HepG2 (cell line): ENCODE measurements around the gene GNAI2. TPM values are rescaled to one million over a fixed set of nuclear protein-coding genes. Genes with fewer than 3 reads are reported as not detected.

Source experiments
- ATAD3A ChIP-seq: sonication (generic); formaldehyde crosslinking; IDR thresholded peaks from 2 replicates; pipeline ENCODE4 v1.4.0; 2020; ENCODE audit warnings: missing genetic modification reagents
- CENPT ChIP-seq: sonication (generic); formaldehyde crosslinking; IDR thresholded peaks from 2 replicates; pipeline ENCODE4 v1.8.0; 2022; ENCODE audit warnings: low read depth, mild to moderate bottlenecking, moderate library complexity, missing genetic modification reagents
- CHD4 ChIP-seq: fragments of 200-600 bp; sonication (generic); IDR thresholded peaks from 2 replicates; pipeline ENCODE4 v1.7.0; 2017; ENCODE audit warnings: mild to moderate bottlenecking, low read length, borderline replicate concordance
- CREM ChIP-seq, 2 experiments: sonication (generic) in 1 of 2; formaldehyde crosslinking in 1 of 2; IDR thresholded peaks; 2 replicates each; pipeline versions ENCODE4 v1.4.0 to v1.6.1; 2016 to 2020; ENCODE audit warnings: antibody characterized with exemption in 1 of 2, mild to moderate bottlenecking in 1 of 2, missing genetic modification reagents in 1 of 2
- GABPB1 ChIP-seq: IDR thresholded peaks from 2 replicates; pipeline ENCODE4 v1.6.1; 2016; ENCODE audit warnings: mild to moderate bottlenecking, missing genetic modification reagents, moderate library complexity, missing compliant biosample characterization
- HBP1 ChIP-seq: IDR thresholded peaks from 2 replicates; pipeline ENCODE4 v1.6.1; 2016; ENCODE audit warnings: low read depth, control low read depth
- HNRNPH1 ChIP-seq: fragments of 200-400 bp; formaldehyde crosslinking; optimal IDR thresholded peaks from 2 replicates; pipeline ENCODE3; 2017; ENCODE audit warnings: mild to moderate bottlenecking, low read depth, low read length
- MIER2 ChIP-seq: IDR thresholded peaks from 2 replicates; pipeline ENCODE4 v1.6.1; 2016; ENCODE audit warnings: missing biosample characterization, missing genetic modification reagents
- NCOA5 ChIP-seq: sonication (generic); formaldehyde crosslinking; IDR thresholded peaks from 2 replicates; pipeline ENCODE4 v1.4.0; 2020; ENCODE audit warnings: missing genetic modification reagents
- POLR2AphosphoS2 ChIP-seq: IDR thresholded peaks from 2 replicates; pipeline ENCODE4 v1.6.1; 2011; ENCODE audit warnings: low read depth, low read length, improper control_type of control experiment
- RBM39 ChIP-seq: fragments of 200-400 bp; formaldehyde crosslinking; IDR thresholded peaks from one replicate; pipeline ENCODE4 v1.6.1; 2018; ENCODE audit warnings: antibody characterized with exemption, mild to moderate bottlenecking, low read depth, low read length; ENCODE audit not compliant: poor library complexity, severe bottlenecking
- SCMH1 ChIP-seq: sonication (generic); formaldehyde crosslinking; IDR thresholded peaks from 2 replicates; pipeline ENCODE4 v1.9.0; 2021; ENCODE audit warnings: missing genetic modification reagents, mild to moderate bottlenecking, borderline replicate concordance
- ZFP36L1 ChIP-seq: sonication (generic); formaldehyde crosslinking; IDR thresholded peaks from 2 replicates; pipeline ENCODE4 v1.8.0; 2022; ENCODE audit warnings: mild to moderate bottlenecking, missing genetic modification reagents, moderate library complexity
- ZKSCAN5 ChIP-seq: sonication (generic); formaldehyde crosslinking; IDR thresholded peaks from 2 replicates; pipeline ENCODE4 v1.5.1; 2020; ENCODE audit warnings: mild to moderate bottlenecking, missing genetic modification reagents
- ZNF20 ChIP-seq: sonication (generic); formaldehyde crosslinking; IDR thresholded peaks from 2 replicates; pipeline ENCODE4 v1.4.0; 2020; ENCODE audit warnings: mild to moderate bottlenecking, moderate library complexity, missing genetic modification reagents
- ZNF530 ChIP-seq: sonication (generic); formaldehyde crosslinking; IDR thresholded peaks from 2 replicates; pipeline ENCODE4 v1.5.0; 2020; ENCODE audit warnings: low read depth, mild to moderate bottlenecking, missing genetic modification reagents
- ZNF660 ChIP-seq: sonication (generic); formaldehyde crosslinking; IDR thresholded peaks from 2 replicates; pipeline ENCODE4 v1.5.1; 2020; ENCODE audit warnings: mild to moderate bottlenecking, low read depth, missing genetic modification reagents, borderline replicate concordance
- ZNF672 ChIP-seq: sonication (generic); formaldehyde crosslinking; IDR thresholded peaks from 2 replicates; pipeline ENCODE4 v1.8.1; 2022; ENCODE audit warnings: missing genetic modification reagents
- ZSCAN20 ChIP-seq: sonication (generic); formaldehyde crosslinking; IDR thresholded peaks from 2 replicates; pipeline ENCODE4 v1.4.0; 2020; ENCODE audit warnings: missing genetic modification reagents, mild to moderate bottlenecking, borderline replicate concordance
- polyA plus RNA-seq, 8 experiments: library from polyadenylated mRNA; depleted of rRNA in 3 of 8; stranded (reverse) in 7 of 8; unstranded in 1 of 8; fragments of >200 nt; fragmentation: Illumina TruSeq in 4 of 8; extraction: Trizol in 4 of 8; gene quantifications; 2 replicates each; pipeline versions ENCODE4 v1.2.1 to v1.2.3, GENCODE V29; 2011 to 2016; ENCODE audit warnings: low read depth in 4 of 8, missing spikeins in 1 of 8, mixed read lengths in 1 of 8; ENCODE audit not compliant: insufficient read depth in 1 of 8
- total RNA-seq, 5 experiments: library from RNA; depleted of rRNA; stranded (reverse); fragments of >200 nt; fragmentation: Illumina TruSeq; extraction: Trizol; gene quantifications; 2 replicates each; pipeline ENCODE4 v1.2.3, GENCODE V29; 2016; ENCODE audit warnings: low read depth in 1 of 5
- TF ChIP-seq, protein P1 (sequence below): sonication (generic); formaldehyde crosslinking; IDR thresholded peaks from one replicate; pipeline ENCODE4 v1.5.1; 2020; ENCODE audit warnings: mild to moderate bottlenecking, missing genetic modification reagents; ENCODE audit errors: not compliant biosample characterization

The GNAI2 gene
- total and polyA plus RNA-seq, 2 of the 13 experiments (the other 11 are each of a cell fraction or from before 2014, with no cell fraction given) = 51.1 to 66.2 TPM

DNA sequence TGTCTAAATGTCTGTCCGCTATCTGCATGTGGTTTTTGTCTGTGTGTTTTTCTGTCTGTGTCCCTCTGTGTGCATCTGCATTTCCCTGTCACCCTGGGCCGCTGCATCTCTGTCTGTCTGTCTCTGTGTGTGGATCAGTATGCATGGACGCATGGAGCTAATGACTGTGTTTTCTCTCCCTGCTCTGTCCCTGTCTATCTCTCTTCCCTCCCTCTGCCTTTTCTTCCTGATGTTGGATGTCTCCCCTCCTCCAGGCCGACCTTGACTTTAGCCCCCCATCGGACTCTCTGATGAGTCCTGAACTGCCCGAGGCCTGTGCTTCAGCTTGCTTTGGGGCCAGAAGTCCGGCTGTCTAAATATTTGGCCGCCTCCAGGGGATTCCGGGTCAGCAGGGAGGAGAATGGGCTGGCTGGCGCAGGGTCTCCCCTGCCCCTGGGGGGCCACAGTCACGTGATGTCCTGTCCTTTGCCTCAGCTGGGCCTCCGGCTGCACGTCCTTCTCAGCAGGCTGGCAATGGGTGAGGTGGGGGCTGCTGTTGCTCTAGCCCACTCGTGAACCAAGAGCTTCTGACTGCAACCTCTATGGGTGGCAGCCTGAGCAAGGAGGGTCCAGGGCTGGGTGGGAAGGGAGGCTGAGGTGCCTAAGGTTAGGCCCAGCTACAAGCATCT lies 27.2 kb upstream of the GNAI2 start (continued):
- TF ChIP-seq CENPT (CRISPR knock-in tag) = no peak
- TF ChIP-seq SCMH1 (CRISPR knock-in tag) = no peak
- TF ChIP-seq, protein P1, sequence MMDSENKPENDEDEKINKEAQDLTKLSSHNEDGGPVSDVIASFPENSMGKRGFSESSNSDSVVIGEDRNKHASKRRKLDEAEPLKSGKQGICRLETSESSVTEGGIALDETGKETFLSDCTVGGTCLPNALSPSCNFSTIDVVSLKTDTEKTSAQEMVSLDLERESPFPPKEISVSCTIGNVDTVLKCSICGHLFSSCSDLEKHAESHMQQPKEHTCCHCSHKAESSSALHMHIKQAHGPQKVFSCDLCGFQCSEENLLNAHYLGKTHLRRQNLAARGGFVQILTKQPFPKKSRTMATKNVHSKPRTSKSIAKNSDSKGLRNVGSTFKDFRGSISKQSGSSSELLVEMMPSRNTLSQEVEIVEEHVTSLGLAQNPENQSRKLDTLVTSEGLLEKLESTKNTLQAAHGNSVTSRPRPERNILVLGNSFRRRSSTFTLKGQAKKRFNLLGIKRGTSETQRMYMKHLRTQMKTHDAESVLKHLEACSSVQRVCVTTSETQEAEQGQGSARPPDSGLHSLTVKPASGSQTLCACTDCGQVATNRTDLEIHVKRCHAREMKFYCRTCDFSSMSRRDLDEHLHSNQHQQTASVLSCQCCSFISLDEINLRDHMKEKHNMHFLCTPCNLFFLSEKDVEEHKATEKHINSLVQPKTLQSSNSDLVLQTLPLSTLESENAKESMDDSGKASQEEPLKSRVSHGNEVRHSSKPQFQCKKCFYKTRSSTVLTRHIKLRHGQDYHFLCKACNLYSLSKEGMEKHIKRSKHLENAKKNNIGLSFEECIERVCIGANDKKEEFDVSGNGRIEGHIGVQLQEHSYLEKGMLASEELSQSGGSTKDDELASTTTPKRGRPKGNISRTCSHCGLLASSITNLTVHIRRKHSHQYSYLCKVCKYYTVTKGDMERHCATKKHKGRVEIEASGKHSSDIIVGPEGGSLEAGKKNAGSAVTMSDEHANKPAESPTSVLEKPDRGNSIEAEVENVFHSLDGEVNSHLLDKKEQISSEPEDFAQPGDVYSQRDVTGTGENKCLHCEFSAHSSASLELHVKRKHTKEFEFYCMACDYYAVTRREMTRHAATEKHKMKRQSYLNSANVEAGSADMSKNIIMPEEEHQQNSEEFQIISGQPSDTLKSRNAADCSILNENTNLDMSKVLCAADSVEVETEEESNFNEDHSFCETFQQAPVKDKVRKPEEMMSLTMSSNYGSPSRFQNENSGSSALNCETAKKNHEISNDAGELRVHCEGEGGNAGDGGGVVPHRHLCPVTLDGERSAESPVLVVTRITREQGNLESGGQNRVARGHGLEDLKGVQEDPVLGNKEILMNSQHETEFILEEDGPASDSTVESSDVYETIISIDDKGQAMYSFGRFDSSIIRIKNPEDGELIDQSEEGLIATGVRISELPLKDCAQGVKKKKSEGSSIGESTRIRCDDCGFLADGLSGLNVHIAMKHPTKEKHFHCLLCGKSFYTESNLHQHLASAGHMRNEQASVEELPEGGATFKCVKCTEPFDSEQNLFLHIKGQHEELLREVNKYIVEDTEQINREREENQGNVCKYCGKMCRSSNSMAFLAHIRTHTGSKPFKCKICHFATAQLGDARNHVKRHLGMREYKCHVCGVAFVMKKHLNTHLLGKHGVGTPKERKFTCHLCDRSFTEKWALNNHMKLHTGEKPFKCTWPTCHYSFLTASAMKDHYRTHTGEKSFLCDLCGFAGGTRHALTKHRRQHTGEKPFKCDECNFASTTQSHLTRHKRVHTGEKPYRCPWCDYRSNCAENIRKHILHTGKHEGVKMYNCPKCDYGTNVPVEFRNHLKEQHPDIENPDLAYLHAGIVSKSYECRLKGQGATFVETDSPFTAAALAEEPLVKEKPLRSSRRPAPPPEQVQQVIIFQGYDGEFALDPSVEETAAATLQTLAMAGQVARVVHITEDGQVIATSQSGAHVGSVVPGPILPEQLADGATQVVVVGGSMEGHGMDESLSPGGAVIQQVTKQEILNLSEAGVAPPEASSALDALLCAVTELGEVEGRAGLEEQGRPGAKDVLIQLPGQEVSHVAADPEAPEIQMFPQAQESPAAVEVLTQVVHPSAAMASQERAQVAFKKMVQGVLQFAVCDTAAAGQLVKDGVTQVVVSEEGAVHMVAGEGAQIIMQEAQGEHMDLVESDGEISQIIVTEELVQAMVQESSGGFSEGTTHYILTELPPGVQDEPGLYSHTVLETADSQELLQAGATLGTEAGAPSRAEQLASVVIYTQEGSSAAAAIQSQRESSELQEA (CRISPR knock-in tag) = no peak
- no peak for TF ChIP-seq HBP1 (CRISPR knock-in tag)
- peak; percentile 74; the same call in 1 of the 2 replicates for TF ChIP-seq ZKSCAN5 (CRISPR knock-in tag)
- peak; percentile 69 for TF ChIP-seq GABPB1 (CRISPR knock-in tag)
- TF ChIP-seq ZNF672 (CRISPR knock-in tag) = no peak
- no peak for TF ChIP-seq MIER2 (CRISPR knock-in tag)
- no peak for TF ChIP-seq NCOA5
- TF ChIP-seq ZFP36L1 (CRISPR knock-in tag) = peak; percentile 63
- no peak for TF ChIP-seq RBM39
- no peak for TF ChIP-seq POLR2AphosphoS2
- TF ChIP-seq CREM (IDR thresholded peaks at IDR 0.05) = peak; percentile 89
- no peak for TF ChIP-seq CREM (CRISPR knock-in tag; IDR thresholded peaks at IDR 0.05)
- TF ChIP-seq ZSCAN20 = no peak
- no peak for TF ChIP-seq ATAD3A
- TF ChIP-seq ZNF660 (CRISPR knock-in tag) = no peak
- TF ChIP-seq CHD4 = no peak
- TF ChIP-seq ZNF530 (CRISPR knock-in tag) = no peak
- no peak for TF ChIP-seq HNRNPH1
- TF ChIP-seq ZNF20 (CRISPR knock-in tag) = no peak
